Measurements from ENCODE around the gene GALNT12.
A peak's percentile ranks its signal among the peaks of the same experiment; 100 is the strongest.

The GALNT12 gene

DNA sequence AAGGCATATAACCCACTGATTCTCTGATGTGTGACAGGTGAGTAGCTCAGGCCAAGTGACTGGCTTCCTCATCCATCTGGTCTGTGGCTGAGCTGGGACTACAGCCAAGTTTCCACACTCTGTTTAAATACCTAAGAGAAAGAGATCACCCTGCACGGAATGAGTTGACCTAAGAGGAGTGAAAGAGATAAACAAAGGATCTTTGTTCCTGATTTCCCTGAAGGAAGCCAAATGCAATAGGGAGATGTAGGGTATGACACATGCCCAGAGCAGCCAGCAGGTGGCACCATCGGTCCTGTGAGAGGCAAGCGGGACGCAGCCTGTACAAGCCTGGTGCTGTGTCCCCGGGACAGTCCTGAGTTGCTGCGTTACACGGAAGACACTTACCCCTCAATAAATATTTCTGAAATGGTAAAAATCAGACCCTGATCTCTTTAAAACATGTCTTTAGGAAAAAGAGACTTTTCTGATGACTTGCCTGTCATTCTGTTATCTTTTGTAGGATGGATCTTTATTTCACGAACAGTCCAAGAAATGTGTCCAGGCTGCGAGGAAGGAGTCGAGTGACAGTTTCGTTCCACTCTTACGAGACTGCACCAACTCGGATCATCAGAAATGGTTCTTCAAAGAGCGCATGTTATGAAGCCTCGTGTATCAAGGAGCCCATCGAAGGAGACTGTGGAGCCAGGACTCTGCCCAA is 41.1 kb downstream of the GALNT12 start:
- 45% methylated on average over 16 of the region's 16 CpGs for WGBS (ENCODE audit: insufficient coverage)
- ChIA-PET POLR2A (interaction anchor here (1.0 kb wide), 1 partner anchor 150 kb away, joined by 3 read pairs; no protein-coding TSS in a partner anchor), CTCF (interaction anchor here (0.7 to 8.5 kb wide), 34 partner anchors 9 to 948 kb away, joined by 3 to 98 read pairs (median 3); no protein-coding TSS in a partner anchor)
- Histone ChIP-seq H3K4me1 (ENCODE audit: control extremely low read depth in 1 of 4, control insufficient read depth in 4 of 4, insufficient read depth in 4 of 4, low read length in 3 of 4) (peaks cover 0 to 6% (median 0%) of the 10 kb centered on the region in 4 experiments), H3K9me3 (ENCODE audit: control extremely low read depth in 1 of 5, control insufficient read depth in 4 of 5, insufficient read depth in 2 of 5, low read depth in 1 of 5, low read length in 4 of 5) (no peaks in the 10 kb centered on the region), H3K27ac (ENCODE audit: insufficient read depth in 1 of 2, low read depth in 1 of 2, low read length in 2 of 2, poor library complexity in 1 of 2, severe bottlenecking in 2 of 2) (no peak overlapping the region), H3K4me3 (ENCODE audit: control insufficient read depth in 1 of 7, extremely low read depth in 1 of 7, insufficient read depth in 4 of 7, low read depth in 2 of 7, low read length in 6 of 7) (no peak overlapping the region), H3K36me3 (ENCODE audit: control insufficient read depth in 4 of 4, insufficient read depth in 4 of 4, low read length in 3 of 4) (peaks cover 0 to 14% (median 8%) of the 10 kb centered on the region in 4 experiments), H3K27me3 (replicated peaks in 2 of 5; ENCODE audit: control insufficient read depth in 4 of 5, insufficient read depth in 5 of 5, low read length in 4 of 5) (no peaks in the 10 kb centered on the region)
- peak; percentile 80 to 86 (median 81) for DNase-seq

DNA sequence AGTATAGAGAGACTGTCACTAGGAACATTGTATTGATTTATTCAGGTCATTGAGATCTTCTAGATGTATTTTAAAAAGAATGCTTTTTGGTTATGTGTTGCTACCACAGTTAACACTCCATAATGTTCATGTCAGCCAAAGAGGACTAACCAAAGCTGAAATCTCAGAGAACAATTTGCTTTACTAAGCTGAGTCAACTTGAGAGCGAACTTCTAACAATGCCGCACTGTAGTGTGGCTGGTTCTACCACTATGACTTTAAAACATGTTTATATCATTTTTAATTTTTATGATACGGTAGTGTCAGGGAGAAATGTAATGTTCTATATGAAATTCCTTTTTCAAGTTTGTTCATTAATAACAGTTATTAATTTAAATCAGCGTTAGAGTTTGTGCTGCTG is 42.1 kb downstream of the GALNT12 start:
- POLR2A ChIA-PET: no interaction called here
- 100% methylated on average over 1 of the region's 4 CpGs for WGBS (ENCODE audit: insufficient coverage)

DNA sequence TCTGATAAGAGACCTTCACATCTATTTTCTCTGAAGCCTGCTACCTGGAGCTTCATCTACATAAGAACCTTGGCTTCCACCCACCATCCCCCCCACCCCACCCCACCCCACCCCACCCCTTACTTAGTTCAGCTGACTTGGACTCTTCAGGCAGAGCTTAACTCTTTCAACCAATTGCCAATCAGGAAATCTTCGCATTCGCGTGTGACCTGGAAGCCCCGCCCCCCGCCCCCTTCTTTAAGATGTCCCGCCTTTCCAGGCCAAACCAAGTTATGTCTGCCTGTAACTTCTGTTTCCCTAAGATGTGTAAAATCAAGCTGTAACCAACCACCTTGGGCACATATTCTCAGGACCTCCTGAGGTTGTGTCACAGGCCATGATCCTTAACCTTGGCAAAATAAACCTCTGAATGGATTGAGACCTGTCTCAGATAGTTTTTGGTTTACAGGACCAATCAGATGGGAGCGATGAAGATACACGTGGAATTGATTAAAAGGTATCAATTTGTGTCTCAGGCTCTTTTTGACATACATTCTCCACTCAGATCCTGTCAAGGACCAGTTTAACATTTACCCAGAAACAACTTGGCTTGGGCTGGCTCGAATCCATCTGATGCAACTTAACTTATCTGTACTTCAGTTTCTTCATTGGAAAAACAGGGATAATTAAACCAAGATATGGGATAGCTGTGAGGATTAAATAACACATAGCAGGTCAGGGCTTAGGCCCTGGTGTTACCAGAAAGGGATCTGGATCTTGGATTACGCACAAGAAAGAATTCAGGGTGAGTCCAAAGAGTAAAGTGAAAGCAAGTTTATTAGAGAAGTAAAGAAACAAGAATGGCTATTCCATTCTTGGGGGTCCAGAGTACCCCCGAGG is 43.6 kb downstream of the GALNT12 start:
- POLR2A ChIA-PET: no interaction called here
- CTCF ChIA-PET: interaction anchor here (0.9 to 8.5 kb wide), 4 partner anchors 11 to 289 kb away, joined by 5 to 98 read pairs (median 44); no protein-coding TSS in a partner anchor

More for the DNA sequence above, 42.1 kb downstream of the GALNT12 start:
- Histone ChIP-seq H3K4me1 (ENCODE audit: control extremely low read depth in 1 of 4, control insufficient read depth in 4 of 4, insufficient read depth in 4 of 4, low read length in 3 of 4) (peaks cover 0 to 6% (median 0%) of the 10 kb centered on the region in 4 experiments), H3K27me3 (replicated peaks in 2 of 5; ENCODE audit: control insufficient read depth in 4 of 5, insufficient read depth in 5 of 5, low read length in 4 of 5) (no peaks in the 10 kb centered on the region), H3K9me3 (ENCODE audit: control extremely low read depth in 1 of 5, control insufficient read depth in 4 of 5, insufficient read depth in 2 of 5, low read depth in 1 of 5, low read length in 4 of 5) (no peaks in the 10 kb centered on the region), H3K36me3 (ENCODE audit: control insufficient read depth in 4 of 4, insufficient read depth in 4 of 4, low read length in 3 of 4) (peaks cover 0 to 13% (median 7%) of the 10 kb centered on the region in 4 experiments), H3K4me3 (ENCODE audit: control insufficient read depth in 1 of 7, extremely low read depth in 1 of 7, insufficient read depth in 4 of 7, low read depth in 2 of 7, low read length in 6 of 7) (no peak overlapping the region), H3K27ac (ENCODE audit: insufficient read depth in 1 of 2, low read depth in 1 of 2, low read length in 2 of 2, poor library complexity in 1 of 2, severe bottlenecking in 2 of 2) (no peak overlapping the region)
- CTCF ChIA-PET: interaction anchor here (0.6 to 8.5 kb wide), 14 partner anchors 8 to 290 kb away, joined by 3 to 98 read pairs (median 3); no protein-coding TSS in a partner anchor
- no peak for DNase-seq

DNA sequence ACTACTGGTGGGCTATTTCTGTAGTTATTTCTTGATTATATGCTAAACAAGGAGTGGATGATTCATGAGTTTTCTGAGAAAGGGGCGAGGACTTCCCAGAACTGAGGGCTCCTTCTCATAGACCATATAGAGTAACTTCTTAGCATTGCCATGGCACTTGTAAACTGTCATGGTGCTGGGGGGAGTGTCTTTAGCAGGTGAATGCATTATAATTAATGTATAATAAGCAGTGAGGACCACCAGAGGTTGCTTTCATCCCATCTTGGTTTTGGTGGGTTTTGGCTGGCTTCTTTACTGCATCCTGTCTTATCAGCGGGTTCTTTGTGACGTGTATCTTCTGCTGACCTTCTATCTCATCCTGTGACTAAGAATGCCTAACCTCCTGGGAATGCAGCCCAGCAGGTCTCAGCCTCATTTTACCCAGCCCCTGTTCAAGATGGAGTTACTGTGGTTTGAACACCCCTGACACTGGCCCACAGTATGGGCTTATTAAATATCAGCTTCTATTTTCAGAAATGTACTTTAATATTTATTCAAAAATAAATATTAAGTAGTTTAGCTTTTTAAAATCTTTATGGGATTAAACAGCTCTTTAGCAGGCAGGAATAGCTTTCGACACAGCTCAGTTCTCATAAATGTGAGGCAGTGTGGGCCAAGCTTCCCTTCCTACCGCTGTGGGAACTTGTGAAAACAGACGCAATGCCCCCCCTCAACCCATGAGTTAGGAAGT is 44.4 kb downstream of the GALNT12 start:
- WGBS (ENCODE audit: insufficient coverage): 91% methylated on average over 4 of the region's 6 CpGs
- no peak for DNase-seq
- H3K27ac ChIP-seq (ENCODE audit: insufficient read depth in 1 of 2, low read depth in 1 of 2, low read length in 2 of 2, poor library complexity in 1 of 2, severe bottlenecking in 2 of 2): peak overlapping the region in 1 of 2 experiments; percentile 5
- peaks cover 0 to 6% (median 0%) of the 10 kb centered on the region in 5 experiments for H3K9me3 ChIP-seq (ENCODE audit: control extremely low read depth in 1 of 5, control insufficient read depth in 4 of 5, insufficient read depth in 2 of 5, low read depth in 1 of 5, low read length in 4 of 5)
- no peaks in the 10 kb centered on the region for H3K36me3 ChIP-seq (ENCODE audit: control insufficient read depth in 4 of 4, insufficient read depth in 4 of 4, low read length in 3 of 4)
- peaks cover 0 to 6% (median 0%) of the 10 kb centered on the region in 4 experiments for H3K4me1 ChIP-seq (ENCODE audit: control extremely low read depth in 1 of 4, control insufficient read depth in 4 of 4, insufficient read depth in 4 of 4, low read length in 3 of 4)
- ChIA-PET CTCF (interaction anchor here (1.0 to 8.5 kb wide), 4 partner anchors 8 to 289 kb away, joined by 3 to 98 read pairs (median 4); no protein-coding TSS in a partner anchor), POLR2A (no interaction called here)
- no peak overlapping the region for H3K4me3 ChIP-seq (ENCODE audit: control insufficient read depth in 1 of 7, extremely low read depth in 1 of 7, insufficient read depth in 4 of 7, low read depth in 2 of 7, low read length in 6 of 7)
- H3K27me3 ChIP-seq (replicated peaks in 2 of 5; ENCODE audit: control insufficient read depth in 4 of 5, insufficient read depth in 5 of 5, low read length in 4 of 5): no peaks in the 10 kb centered on the region

More for the DNA sequence above, 43.6 kb downstream of the GALNT12 start:
- peak overlapping the region in 1 of 2 experiments; percentile 5 for H3K27ac ChIP-seq (ENCODE audit: insufficient read depth in 1 of 2, low read depth in 1 of 2, low read length in 2 of 2, poor library complexity in 1 of 2, severe bottlenecking in 2 of 2)
- peaks cover 0 to 6% (median 0%) of the 10 kb centered on the region in 4 experiments for H3K4me1 ChIP-seq (ENCODE audit: control extremely low read depth in 1 of 4, control insufficient read depth in 4 of 4, insufficient read depth in 4 of 4, low read length in 3 of 4)
- H3K27me3 ChIP-seq (replicated peaks in 2 of 5; ENCODE audit: control insufficient read depth in 4 of 5, insufficient read depth in 5 of 5, low read length in 4 of 5): no peaks in the 10 kb centered on the region
- H3K9me3 ChIP-seq (ENCODE audit: control extremely low read depth in 1 of 5, control insufficient read depth in 4 of 5, insufficient read depth in 2 of 5, low read depth in 1 of 5, low read length in 4 of 5): peaks cover 0 to 4% (median 0%) of the 10 kb centered on the region in 5 experiments
- no peak overlapping the region for H3K4me3 ChIP-seq (ENCODE audit: control insufficient read depth in 1 of 7, extremely low read depth in 1 of 7, insufficient read depth in 4 of 7, low read depth in 2 of 7, low read length in 6 of 7)
- DNase-seq: no peak
- H3K36me3 ChIP-seq (ENCODE audit: control insufficient read depth in 4 of 4, insufficient read depth in 4 of 4, low read length in 3 of 4): peaks cover 0 to 3% (median under 1%) of the 10 kb centered on the region in 4 experiments
- WGBS (ENCODE audit: insufficient coverage): 88% methylated on average over 6 of the region's 11 CpGs

GRCh38 chr9:98852460-98852734 is 44.9 kb downstream of the GALNT12 start:
- CTCF ChIA-PET: interaction anchor here (1.0 to 8.5 kb wide), 4 partner anchors 9 to 288 kb away, joined by 3 to 98 read pairs (median 4); no protein-coding TSS in a partner anchor
- Histone ChIP-seq H3K36me3 (ENCODE audit: control insufficient read depth in 4 of 4, insufficient read depth in 4 of 4, low read length in 3 of 4) (no peaks in the 10 kb centered on the region), H3K27me3 (replicated peaks in 2 of 5; ENCODE audit: control insufficient read depth in 4 of 5, insufficient read depth in 5 of 5, low read length in 4 of 5) (no peaks in the 10 kb centered on the region), H3K9me3 (ENCODE audit: control extremely low read depth in 1 of 5, control insufficient read depth in 4 of 5, insufficient read depth in 2 of 5, low read depth in 1 of 5, low read length in 4 of 5) (peaks cover 0 to 6% (median 0%) of the 10 kb centered on the region in 5 experiments), H3K27ac (ENCODE audit: insufficient read depth in 1 of 2, low read depth in 1 of 2, low read length in 2 of 2, poor library complexity in 1 of 2, severe bottlenecking in 2 of 2) (no peak overlapping the region), H3K4me1 (ENCODE audit: control extremely low read depth in 1 of 4, control insufficient read depth in 4 of 4, insufficient read depth in 4 of 4, low read length in 3 of 4) (peaks cover 0 to 6% (median 0%) of the 10 kb centered on the region in 4 experiments), H3K4me3 (ENCODE audit: control insufficient read depth in 1 of 7, extremely low read depth in 1 of 7, insufficient read depth in 4 of 7, low read depth in 2 of 7, low read length in 6 of 7) (no peak overlapping the region)
- 100% methylated on average over 5 of the region's 6 CpGs for WGBS (ENCODE audit: insufficient coverage)
- POLR2A ChIA-PET: no interaction called here
- DNase-seq: no peak

GRCh38 chr9:98852961-98853360 is 45.5 kb downstream of the GALNT12 start:
- Histone ChIP-seq H3K36me3 (ENCODE audit: control insufficient read depth in 4 of 4, insufficient read depth in 4 of 4, low read length in 3 of 4) (no peaks in the 10 kb centered on the region), H3K9me3 (ENCODE audit: control extremely low read depth in 1 of 5, control insufficient read depth in 4 of 5, insufficient read depth in 2 of 5, low read depth in 1 of 5, low read length in 4 of 5) (peaks cover 0 to 6% (median 0%) of the 10 kb centered on the region in 5 experiments), H3K4me1 (ENCODE audit: control extremely low read depth in 1 of 4, control insufficient read depth in 4 of 4, insufficient read depth in 4 of 4, low read length in 3 of 4) (peaks cover 0 to 6% (median 0%) of the 10 kb centered on the region in 4 experiments), H3K27me3 (replicated peaks in 2 of 5; ENCODE audit: control insufficient read depth in 4 of 5, insufficient read depth in 5 of 5, low read length in 4 of 5) (no peaks in the 10 kb centered on the region), H3K4me3 (ENCODE audit: control insufficient read depth in 1 of 7, extremely low read depth in 1 of 7, insufficient read depth in 4 of 7, low read depth in 2 of 7, low read length in 6 of 7) (no peak overlapping the region), H3K27ac (ENCODE audit: insufficient read depth in 1 of 2, low read depth in 1 of 2, low read length in 2 of 2, poor library complexity in 1 of 2, severe bottlenecking in 2 of 2) (no peak overlapping the region)
- DNase-seq: no peak
- ChIA-PET POLR2A (no interaction called here), CTCF (interaction anchor here (1.0 to 8.5 kb wide), 2 partner anchors 145 to 288 kb away, joined by 4 to 98 read pairs; no protein-coding TSS in a partner anchor)
- no CpG with 5 or more reads among the region's 2 CpGs for WGBS (ENCODE audit: insufficient coverage)
